Measurements from ENCODE around the gene RARRES1. TPM values are rescaled to one million over a fixed set of nuclear protein-coding genes. Genes with fewer than 3 reads are reported as not detected.

Gene RARRES1
- total RNA-seq, 1 experiment from 2014 or later, result 0.34 TPM

DNA sequence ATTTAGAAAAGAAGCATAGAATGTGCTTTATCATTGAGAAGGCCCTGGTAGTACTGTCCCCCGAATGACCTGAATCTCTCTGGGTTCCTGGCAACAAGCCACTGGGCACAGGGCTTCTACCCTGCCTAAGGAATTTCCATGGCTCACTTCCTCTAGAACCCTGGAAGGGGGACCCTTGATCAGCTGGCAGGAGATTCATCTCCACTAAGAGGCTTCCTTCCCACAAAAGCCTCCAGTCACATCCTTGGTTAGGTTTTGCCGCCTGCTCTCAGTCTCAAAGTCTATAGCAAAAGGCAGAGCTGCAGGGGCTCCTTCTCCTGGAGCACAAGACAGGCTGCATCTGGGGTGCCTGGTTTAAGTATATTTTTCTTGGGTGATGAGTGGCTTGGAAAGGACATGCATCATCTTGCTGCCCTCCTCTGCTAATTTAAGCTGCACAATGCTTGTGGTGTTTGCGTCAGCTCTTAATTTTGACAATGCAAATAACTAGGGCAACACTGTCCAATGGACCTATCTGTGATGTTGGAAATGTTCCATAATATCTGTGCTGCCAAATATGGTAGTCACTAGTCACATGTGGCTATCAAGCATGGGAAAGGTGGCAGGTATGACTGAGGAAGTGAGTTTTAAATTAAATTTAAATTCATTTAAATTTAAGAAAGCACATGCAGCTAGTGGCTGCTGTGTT is 33.4 kb upstream of the RARRES1 start:
- DNase-seq (ENCODE audit: low read depth), result peak; percentile 10

DNA sequence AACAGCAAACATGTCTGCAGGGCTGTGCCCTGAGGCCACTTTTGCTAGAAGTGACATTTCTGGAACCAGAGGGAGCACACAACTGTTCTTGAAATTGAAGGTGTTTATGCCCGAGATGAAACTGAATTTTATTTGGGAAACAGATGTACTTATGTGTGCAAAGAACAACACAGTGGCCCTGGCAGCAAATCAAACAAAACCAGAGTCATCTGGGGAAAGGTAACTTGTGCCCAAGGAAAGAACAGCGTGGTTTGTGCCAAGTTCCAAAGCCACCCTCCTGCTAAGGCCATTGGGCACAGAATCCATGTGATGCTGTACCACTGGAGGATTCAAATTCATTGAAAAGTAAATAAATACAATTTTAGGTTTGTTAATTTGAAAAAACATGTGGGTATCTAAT is 31.2 kb upstream of the RARRES1 start:
- no peak for DNase-seq (ENCODE audit: low read depth)

DNA sequence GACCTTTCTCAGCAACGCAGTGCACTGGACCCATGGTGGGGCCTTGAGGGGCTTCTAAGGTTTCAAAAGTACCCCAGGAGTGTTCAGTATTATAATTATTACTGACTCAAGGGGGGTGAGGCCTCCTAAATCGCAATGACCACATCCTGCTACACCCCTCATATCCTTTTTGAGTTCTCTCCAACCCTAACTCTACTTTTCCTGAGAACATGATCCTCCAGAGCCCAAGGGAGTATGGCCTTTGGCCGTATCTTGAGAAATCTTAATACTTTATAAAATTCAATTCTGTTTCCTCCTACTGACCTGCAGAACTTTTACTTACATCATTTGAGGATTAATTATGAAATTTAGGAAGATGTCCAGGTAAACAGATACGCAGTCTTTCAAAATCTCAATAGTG is 30.4 kb upstream of the RARRES1 start:
- no peak for DNase-seq (ENCODE audit: low read depth)

DNA sequence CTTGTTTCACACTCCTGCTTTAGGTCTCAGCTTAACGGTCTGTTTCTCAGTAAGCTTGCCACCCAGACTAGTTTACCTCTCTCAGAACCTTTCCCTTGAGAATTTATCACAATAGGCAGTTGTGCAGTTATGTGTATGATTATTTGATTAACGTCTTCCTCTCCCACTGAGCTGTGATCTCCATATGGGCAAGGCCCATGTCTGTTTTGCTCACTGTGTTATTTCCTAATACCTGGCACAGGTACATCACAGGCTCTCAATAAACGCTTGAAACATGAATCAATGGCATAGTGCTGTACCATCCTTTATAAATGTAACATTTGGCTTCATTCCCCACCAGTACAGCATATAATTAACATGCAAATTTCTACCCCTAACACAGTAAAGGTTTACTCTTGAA is 29.1 kb upstream of the RARRES1 start:
- no peak for DNase-seq (ENCODE audit: low read depth)

DNA sequence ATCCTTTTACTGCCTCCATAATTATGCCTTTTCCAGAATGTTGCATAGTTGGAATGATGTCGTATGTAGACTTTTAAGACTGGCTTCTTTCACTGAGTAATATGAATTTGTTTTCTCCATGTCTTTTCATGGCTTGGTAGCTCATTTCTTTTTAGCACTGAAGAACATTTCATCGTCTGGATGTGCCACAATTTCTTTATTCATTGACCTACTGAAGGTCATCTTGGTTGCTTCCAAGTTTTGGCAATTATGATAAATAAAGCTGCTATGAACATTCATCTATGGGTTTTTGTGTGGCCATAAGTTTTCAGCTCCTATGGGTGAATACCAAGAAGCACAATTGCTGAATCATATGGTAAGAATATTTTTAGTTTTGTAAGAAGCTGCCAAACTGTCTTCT is 23.2 kb upstream of the RARRES1 start:
- DNase-seq (ENCODE audit: low read depth), result no peak

DNA sequence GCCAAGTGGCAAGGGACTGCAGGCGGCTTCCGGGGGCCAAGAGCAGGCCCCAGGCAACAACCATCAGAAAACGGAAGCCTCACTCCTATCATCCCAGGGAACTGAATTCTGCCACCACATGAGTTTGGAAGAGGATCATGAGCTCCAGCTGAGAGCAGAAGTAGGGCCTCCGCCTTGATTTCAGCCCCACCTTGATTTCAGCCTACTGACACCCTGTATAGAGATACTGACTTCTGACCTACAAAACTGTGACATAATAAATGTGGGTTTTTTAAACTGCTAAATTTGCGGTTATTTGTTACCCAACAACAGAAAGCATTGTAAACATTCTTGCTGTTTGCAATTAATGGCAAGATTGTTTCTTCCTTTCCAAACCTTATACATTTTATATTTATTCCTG is 21.6 kb upstream of the RARRES1 start:
- no peak for DNase-seq (ENCODE audit: low read depth)

DNA sequence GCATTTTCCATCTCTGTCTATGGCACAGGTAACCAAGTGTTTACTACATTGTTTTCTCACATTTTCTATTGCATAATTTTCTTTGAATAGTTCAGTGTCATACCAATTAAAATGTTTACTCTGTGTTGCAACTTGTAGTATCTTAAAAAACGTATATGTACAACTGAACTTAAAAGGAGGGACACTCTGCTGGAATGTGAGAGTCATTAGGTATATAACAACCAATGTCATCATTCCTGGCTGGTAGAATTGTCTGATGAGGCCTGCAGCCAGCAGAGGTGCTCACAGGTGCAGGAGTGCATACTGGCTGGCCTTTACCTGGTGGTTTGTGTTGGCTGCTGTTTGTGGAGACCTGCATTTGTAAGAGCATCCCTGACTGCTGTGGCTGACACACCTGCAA is 19.1 kb upstream of the RARRES1 start:
- DNase-seq (ENCODE audit: low read depth), result no peak

DNA sequence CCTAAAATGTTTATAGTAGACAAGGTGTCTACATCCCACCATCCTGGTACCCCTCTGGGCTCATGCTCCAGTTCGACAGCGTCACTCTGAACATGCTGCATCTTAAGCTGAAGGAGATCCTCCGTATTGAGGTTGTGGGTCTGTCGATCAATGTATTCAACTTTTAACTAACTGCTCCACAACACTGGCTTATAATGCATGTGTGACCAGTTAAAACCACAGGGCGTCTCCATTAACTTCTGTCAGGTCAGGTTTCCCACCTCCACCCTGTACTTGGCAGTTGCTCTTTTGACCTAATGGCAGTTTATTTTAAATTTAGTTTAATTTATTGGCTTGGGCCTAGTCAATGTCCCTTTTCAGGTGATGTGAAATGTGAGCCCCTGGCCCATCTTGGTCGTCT is 17.8 kb upstream of the RARRES1 start:
- no peak for DNase-seq (ENCODE audit: low read depth)

DNA sequence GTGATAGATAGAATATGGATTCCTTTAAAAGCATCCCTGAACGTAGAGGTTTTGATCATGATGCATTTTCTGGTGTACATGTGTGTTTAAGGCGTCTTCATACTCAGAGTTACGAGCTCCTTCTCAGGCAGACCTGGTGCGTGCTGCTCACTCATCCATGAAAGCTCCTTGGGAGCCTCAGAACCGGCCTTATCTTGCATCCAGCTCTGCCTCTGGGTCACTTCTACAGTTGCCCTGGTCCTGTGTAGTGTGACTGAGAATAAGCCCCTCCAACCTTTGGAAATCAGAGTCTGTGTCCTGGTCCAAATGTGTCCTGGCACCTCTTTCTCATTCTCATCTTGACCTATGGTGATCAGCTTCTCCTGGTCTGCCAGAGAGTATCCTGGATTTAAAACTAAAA is 17.3 kb upstream of the RARRES1 start:
- DNase-seq (ENCODE audit: low read depth), result no peak

DNA sequence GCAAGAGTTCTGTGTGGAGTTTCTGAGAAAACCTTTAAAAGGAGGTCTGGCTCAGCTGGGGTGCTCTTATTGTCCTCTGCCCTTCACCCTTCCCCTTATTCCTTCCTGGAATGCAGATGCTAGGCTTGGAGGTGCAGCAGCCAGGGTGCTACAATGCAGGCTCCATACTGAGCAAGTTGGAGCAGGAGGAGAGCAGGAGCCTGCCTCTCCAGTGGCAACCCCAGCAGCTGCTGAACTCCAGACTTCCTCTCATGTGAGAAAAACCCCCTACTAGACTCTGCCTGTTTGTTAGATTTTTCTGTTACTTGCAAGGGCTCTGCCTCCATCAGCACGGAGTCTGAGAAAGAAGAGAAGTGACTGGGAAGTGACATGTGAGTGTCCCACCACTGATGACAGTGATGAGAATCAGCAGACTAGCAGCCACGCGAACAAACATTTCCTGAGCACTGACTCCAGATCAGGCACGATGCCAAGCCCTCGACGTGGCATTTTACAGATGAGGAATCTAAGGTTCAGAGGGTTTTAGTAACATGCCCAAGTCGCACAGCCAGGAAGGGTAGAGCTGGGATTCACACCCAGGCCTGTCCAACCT is 16.1 kb upstream of the RARRES1 start:
- DNase-seq (ENCODE audit: low read depth), result no peak

DNA sequence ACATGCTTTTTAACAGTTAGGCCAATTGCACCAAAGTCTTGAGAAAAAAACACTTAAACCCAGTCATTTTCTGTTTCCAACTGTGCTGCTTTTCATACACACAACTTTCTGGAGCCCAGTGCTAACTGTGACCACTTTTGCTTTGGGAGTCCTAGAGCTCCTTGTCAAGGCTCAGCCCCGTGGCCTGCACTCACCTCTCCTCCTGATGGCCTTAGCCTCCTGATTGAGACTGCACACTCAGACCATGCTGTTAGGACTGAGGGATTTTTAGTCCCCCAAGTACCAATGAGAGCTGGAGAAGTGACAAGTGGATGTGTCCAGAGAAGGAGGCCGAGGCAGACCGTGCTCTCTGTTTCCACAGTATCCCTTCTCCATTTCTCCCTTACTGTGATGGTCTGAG is 15.2 kb upstream of the RARRES1 start:
- no peak for DNase-seq (ENCODE audit: low read depth)

DNA sequence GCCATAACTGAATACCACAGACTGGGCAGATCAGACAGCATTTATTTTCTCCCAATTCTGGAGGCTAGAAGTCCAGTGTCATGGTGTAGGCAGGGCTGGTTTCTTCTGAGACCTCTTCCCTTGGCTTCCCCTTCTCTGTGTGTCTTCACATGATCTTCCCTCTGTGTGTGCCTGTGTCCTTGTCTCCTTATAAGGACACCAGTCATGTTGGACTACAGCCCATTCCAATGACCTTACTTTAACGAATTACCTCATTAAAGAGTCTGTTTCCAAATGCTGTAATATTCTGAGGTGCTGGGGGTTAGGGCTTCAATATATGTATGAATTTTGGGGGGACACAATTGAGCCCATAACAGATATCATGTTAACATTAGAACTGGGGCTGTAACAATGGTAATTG is 13.3 kb upstream of the RARRES1 start:
- DNase-seq (ENCODE audit: low read depth), result no peak

DNA sequence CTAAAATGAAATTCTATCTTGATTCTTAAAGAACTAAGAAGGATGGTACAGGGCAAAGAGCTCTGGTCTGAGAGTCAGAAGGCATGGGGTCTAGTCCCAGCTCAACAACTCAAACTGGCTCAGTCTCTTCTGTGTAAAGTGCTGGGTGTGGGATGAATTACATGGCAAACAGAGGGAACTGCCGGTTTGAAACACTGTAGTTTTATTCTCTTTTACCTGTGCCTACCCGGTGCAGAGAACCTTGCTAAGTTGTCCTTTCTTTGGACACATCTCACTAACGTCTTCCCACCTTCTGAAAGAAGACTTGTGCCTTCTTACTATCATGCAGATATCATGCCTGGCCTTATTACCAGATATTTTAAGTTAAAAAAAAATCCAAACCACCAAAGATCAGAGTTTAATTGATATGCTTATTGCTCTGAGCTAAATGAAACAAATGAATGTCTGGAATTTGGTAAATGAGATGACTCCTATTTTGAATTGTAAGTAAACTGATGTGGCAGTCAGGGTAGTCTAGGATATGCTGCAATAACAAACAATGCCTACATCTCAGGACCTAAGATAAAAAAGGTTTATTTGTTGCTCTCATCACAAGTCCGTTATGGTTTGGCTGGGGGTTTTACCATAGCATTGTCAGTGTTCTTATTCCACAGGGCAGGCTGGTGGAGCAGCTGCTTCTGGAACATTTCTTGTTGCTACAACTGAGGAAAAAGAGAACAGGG is 12.5 kb upstream of the RARRES1 start:
- DNase-seq (ENCODE audit: low read depth), result no peak

DNA sequence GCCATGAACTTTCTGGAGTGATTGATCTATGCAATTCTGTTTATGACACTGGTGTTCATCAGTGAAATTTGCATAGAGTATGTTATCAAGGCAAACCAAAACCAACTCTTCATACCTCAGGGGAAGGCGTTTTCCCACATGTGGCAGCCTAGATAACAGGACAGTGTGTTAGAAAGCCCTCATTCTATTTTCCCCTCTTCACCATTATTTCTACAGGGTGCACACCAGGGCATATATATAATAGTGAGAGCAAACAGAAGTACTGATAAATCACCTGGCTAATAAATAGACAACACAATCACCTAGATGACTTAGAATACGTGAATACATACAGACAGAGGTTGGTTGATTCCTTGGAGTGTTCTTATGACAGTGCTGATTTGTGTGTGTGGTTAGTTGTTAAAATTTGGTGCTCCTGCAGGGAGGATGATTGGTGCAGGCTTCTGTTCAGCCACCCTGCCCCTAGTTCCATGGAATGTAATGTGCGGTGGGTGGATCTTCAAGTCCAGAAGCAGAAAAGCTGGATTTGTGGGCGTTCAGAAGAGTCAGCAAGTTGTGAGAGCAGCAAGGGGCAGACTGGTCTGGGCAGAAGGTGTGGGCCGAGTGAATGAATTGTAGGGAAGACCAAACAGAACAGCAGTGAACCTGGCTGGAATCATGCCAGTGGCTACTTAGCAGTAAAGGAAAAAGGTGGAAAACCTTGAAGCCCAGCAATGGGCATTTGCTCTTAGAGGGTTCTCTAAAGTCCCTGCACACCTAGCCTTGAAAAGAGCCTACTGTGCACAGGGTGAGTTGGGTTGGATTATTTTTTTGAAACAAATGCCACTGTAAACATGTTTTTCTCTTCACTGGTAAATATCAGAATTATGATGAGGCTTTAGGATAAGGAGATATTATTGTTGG is 11.7 kb upstream of the RARRES1 start:
- no peak for DNase-seq (ENCODE audit: low read depth)

DNA sequence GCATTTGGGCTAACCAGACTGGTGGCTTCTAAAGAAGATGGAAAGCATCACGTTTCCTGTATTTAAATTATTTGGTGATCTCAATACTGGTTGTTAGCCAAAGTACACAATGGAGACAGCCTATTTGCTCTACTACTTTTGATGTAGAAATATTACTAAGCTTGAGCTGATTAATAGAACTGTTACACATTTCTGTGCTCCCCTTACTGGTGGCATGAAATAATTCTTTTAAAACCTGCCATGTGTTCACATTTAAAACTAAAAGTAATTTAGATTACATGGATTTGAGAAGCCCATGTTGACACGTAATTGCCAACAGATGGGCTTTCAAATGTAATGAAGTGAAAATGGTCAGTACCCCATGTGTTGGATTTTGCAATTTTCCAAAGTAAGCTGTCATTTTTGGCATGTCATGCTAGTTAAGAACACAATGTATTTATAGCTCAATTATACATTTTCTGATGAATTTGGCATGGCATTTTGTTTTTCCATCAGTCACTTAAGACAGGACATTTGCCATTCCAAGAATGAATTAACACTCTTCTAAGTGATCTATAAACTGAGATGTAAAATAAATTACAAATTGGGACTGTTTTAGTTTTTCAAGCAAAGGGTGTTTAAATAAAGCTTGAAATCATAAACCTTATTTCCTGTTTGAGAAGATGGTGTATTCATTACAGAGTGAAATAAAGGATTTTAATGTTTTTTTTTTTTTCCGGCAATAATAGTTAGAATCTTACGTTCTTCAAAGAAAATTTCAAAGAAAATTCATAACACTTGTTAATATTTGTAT is 10.8 kb upstream of the RARRES1 start:
- no peak for DNase-seq (ENCODE audit: low read depth)

DNA sequence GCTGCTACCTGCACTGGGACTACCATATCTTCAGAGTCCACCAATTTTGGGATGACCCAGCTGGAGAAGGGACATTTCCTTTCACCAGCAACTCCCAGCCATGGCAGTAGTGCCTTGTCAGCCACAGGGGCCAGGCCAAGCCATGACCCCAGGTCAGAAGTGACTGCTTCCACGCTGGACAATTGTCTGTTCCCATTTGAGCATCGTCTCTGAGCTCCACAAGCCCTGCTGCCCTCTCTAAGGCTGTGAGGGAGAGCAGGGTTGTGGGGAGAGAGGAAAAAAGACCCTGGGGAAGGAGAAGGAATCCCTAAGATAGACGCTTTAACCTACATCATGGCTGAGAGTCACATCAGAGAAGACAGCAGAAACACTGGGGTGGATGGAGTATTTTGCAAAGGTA is 7.4 kb upstream of the RARRES1 start:
- DNase-seq (ENCODE audit: low read depth), result no peak

DNA sequence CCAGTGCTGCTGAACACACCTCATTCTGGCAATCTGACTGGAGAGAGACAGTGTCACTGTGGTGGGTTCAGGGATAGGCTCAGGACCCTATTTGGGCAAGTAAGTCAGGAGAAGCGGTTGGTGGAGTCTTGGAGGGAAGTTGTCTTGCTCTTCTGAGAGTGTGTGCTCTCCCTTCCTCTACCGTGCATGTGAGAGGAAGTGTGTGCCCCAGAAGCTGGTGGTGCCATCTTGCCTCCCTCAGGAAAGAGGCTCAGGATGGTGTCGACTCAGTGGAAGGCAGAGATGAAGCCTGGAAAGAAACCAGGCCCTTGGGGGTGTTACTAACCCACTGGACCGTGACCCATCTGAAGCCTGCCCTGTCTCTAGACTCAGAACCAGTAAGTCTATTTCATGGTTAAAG is 6.8 kb upstream of the RARRES1 start:
- no peak for DNase-seq (ENCODE audit: low read depth)

DNA sequence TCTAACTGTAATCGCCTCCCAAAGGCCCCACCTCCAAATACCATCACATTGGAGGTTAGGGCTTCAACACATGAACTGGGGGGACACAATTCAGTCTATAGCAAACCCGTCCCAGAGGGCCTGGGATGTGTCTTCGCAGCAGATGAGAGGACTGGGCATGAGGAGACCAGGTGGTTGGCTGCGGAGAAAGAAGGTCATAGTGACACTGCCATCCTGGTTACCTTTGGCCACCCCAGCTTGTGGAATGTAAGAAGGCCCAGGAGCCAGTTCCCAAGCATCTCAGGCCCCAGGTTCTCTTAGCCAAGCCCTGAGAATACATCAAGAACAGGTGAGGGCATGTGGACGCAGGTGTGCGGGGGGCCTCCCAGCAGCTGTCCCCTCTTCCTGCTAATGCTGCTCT is 6.4 kb upstream of the RARRES1 start:
- no peak for DNase-seq (ENCODE audit: low read depth)

DNA sequence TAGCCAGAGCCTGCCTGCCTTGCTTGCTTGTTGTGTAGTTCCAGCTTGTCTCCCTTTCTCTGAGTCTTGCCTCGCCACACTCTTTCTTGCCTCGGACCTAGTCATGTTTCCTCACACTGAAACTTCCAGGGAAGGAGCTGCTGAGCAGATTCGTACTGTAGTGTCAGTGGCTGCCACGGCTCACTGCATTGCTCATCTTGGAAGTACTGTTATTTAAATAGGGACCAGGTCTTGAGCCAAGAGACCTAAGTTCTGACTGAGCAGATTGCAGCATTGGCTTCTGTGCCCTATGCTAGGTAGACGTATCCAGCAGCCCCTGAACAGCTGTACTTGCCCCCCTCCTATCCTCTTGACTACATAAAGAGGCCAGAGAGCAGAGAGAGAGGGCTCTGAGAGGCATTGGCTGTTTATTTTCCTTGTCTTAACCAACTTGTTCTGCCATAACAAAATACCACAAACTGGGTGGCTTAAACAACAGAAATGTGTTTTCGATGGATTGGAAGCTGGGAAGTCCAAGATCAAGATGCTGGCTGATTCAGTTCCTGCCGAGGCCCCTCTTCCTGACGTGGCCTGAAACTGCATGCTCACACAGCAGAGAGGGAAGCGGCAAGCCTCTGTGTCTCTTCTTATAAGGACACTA is 5.8 kb upstream of the RARRES1 start:
- no peak for DNase-seq (ENCODE audit: low read depth)

DNA sequence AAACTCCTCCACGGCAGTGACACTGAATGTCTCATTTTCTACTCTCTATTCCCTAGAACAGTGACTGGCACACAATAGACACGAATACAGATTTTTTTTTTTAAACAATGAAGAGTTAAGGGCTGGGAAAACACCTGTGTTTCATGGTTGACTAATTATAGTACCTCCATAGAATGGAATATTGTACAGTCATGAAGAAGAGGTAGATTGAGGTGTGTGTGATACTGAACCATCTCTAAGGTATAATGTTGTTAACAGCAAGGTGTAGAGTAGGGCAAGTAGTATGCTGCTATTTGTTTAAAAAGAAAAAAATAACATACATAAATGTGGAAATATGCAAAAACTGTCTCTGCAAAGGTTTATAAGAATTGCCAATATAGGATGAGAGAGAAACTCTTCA is 5.2 kb upstream of the RARRES1 start:
- DNase-seq (ENCODE audit: low read depth), result no peak
